C4-2B (cell line): ENCODE data around the gene CAB39L.

Experiments used
- CTCF ChIP-seq: fragments of 450-650 bp; conservative IDR thresholded peaks from 2 replicates; pipeline ENCODE4 v1.5.1; 2017; ENCODE audit warnings: mild to moderate bottlenecking
- ZFX ChIP-seq: fragments of 450-650 bp; IDR thresholded peaks from 2 replicates; pipeline ENCODE4 v1.6.1; 2017

- TF ChIP-seq CTCF (no peak), ZFX (no peak)
These were observed 70.1 kb downstream of the CAB39L start for GRCh38 chr13:49373716-49374115.
